ENCODE measurements around the gene MMP27. TPM values are rescaled to one million over a fixed set of nuclear protein-coding genes. Genes with fewer than 3 reads are reported as not detected.

The MMP27 gene
- total and polyA plus RNA-seq, 2 experiments from 2014 or later = not detected

DNA sequence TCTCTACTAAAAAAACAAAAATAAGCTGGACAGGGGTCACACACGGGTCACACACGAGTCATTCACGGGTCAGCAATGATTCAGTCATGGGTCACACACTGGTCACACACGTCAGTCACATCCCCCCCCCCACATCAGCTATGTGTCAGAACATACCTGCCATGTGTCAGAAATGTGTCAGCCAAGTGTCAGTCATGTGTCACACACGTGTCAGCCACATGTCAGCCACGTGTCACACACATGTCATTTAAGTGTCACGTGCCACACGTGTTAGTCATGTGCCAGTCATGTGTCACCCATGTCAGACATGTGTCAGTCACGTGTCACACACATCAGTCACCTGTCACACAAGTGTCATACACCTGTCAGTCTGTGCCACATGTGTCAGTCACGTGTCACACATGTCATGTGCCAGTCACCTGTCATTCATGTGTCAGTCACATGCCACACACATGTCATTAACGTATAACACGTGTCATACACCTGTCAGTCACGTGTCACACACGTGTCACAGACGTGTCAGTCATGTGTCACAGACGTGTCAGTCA lies 51.8 kb downstream of the MMP27 start:
- Histone ChIP-seq H3K79me2 (no peaks in the 10 kb centered on the region), H3K4me3 (no peak overlapping the region), H3K9me2 (replicated peaks; ENCODE audit: insufficient read depth) (no peaks in the 10 kb centered on the region), H2AFZ (no peak overlapping the region), H3K4me1 (ENCODE audit: insufficient read depth) (no peaks in the 10 kb centered on the region), H3K4me2 (no peak overlapping the region), H4K20me1 (ENCODE audit: insufficient read depth, poor library complexity, severe bottlenecking) (no peaks in the 10 kb centered on the region), H3K36me3 (replicated peaks; ENCODE audit: insufficient read depth, low read depth) (no peaks in the 10 kb centered on the region), H3K27ac (no peak overlapping the region), H3K9me3 (ENCODE audit: low read depth) (no peaks in the 10 kb centered on the region), H3K27me3 (no peaks in the 10 kb centered on the region)
- WGBS (ENCODE audit: low lambda C conversion rate, missing lambda C conversion rate) = 95% methylated on average over 16 of the region's 16 CpGs
- DNase-seq (ENCODE audit: low spot score) = no peak
- TF ChIP-seq, protein P1, sequence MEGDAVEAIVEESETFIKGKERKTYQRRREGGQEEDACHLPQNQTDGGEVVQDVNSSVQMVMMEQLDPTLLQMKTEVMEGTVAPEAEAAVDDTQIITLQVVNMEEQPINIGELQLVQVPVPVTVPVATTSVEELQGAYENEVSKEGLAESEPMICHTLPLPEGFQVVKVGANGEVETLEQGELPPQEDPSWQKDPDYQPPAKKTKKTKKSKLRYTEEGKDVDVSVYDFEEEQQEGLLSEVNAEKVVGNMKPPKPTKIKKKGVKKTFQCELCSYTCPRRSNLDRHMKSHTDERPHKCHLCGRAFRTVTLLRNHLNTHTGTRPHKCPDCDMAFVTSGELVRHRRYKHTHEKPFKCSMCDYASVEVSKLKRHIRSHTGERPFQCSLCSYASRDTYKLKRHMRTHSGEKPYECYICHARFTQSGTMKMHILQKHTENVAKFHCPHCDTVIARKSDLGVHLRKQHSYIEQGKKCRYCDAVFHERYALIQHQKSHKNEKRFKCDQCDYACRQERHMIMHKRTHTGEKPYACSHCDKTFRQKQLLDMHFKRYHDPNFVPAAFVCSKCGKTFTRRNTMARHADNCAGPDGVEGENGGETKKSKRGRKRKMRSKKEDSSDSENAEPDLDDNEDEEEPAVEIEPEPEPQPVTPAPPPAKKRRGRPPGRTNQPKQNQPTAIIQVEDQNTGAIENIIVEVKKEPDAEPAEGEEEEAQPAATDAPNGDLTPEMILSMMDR (IDR thresholded peaks at IDR 0.05; ENCODE audit: poor library complexity) = no peak
- TF ChIP-seq EZH2 (IDR thresholded peaks at IDR 0.05; ENCODE audit: borderline replicate concordance) (no peak), EZH2phosphoT487 (IDR thresholded peaks at IDR 0.05; ENCODE audit: low read depth, severe bottlenecking, unreplicated experiment) (no peak)

DNA sequence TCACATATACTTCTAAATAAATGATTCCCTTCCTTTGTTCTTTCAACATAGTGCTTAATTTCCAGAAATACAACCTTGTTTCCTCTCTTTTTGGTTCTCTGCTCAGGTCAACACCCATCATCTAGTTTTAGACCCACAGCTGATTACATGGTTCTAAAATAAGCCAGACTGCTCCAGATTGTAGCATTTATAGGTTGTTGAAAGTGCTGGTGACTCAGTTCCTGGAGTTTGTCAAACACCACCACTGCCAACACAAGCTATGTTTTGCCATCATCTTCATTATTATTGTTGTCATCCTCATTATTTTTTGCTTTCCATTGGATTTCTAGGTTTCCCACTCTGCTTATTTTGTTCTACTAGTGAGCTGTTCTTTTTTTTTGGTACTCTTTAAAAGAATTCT lies 58.1 kb downstream of the MMP27 start:
- no peak for TF ChIP-seq EZH2 (IDR thresholded peaks at IDR 0.05; ENCODE audit: borderline replicate concordance)
- TF ChIP-seq, protein P1 (IDR thresholded peaks at IDR 0.05; ENCODE audit: poor library complexity) = no peak
- TF ChIP-seq EZH2phosphoT487 (IDR thresholded peaks at IDR 0.05; ENCODE audit: low read depth, severe bottlenecking, unreplicated experiment) = no peak

DNA sequence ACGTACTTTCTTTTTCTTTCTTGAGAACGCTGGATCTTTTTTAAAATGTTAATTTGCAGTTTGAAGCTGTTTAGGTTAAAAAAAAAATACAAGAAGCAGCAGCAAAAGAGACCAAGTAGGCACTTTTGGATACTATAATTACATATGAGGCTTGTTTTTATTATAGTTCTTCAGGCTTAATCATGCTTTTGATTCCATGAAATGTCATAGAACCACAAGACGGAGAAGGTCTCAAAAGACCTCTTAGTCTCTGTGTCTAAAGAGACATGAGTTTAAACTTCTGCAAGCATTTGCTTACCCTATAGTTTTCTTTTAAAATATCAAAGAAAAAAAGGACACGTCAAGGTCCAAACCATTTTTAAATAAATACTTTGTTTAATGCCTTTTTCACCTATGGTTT lies 61.6 kb downstream of the MMP27 start:
- no peak for DNase-seq (ENCODE audit: low spot score)
- Histone ChIP-seq H3K9me3 (ENCODE audit: low read depth) (no peaks in the 10 kb centered on the region), H3K4me2 (no peak overlapping the region), H4K20me1 (ENCODE audit: insufficient read depth, poor library complexity, severe bottlenecking) (no peaks in the 10 kb centered on the region), H3K9me2 (replicated peaks; ENCODE audit: insufficient read depth) (no peaks in the 10 kb centered on the region), H3K4me1 (ENCODE audit: insufficient read depth) (no peaks in the 10 kb centered on the region), H3K27ac (no peak overlapping the region), H3K4me3 (no peak overlapping the region), H3K36me3 (replicated peaks; ENCODE audit: insufficient read depth, low read depth) (no peaks in the 10 kb centered on the region), H3K79me2 (no peaks in the 10 kb centered on the region), H2AFZ (no peak overlapping the region), H3K27me3 (no peaks in the 10 kb centered on the region)
- TF ChIP-seq, protein P1 (IDR thresholded peaks at IDR 0.05; ENCODE audit: poor library complexity) = no peak
- no peak for TF ChIP-seq EZH2phosphoT487 (IDR thresholded peaks at IDR 0.05; ENCODE audit: low read depth, severe bottlenecking, unreplicated experiment)
- no peak for TF ChIP-seq EZH2 (IDR thresholded peaks at IDR 0.05; ENCODE audit: borderline replicate concordance)
- 96% methylated on average over 4 of the region's 4 CpGs for WGBS (ENCODE audit: low lambda C conversion rate, missing lambda C conversion rate)

More for the DNA sequence above, 58.1 kb downstream of the MMP27 start:
- no peak overlapping the region for H3K4me3 ChIP-seq
- no peaks in the 10 kb centered on the region for H3K36me3 ChIP-seq (replicated peaks; ENCODE audit: insufficient read depth, low read depth)
- no peaks in the 10 kb centered on the region for H4K20me1 ChIP-seq (ENCODE audit: insufficient read depth, poor library complexity, severe bottlenecking)
- H3K9me2 ChIP-seq (replicated peaks; ENCODE audit: insufficient read depth) = no peaks in the 10 kb centered on the region
- H3K4me1 ChIP-seq (ENCODE audit: insufficient read depth) = no peaks in the 10 kb centered on the region
- no peak for DNase-seq (ENCODE audit: low spot score)
- H3K27me3 ChIP-seq = no peaks in the 10 kb centered on the region
- H3K79me2 ChIP-seq = no peaks in the 10 kb centered on the region
- H3K4me2 ChIP-seq = no peak overlapping the region
- H2AFZ ChIP-seq = no peak overlapping the region
- H3K27ac ChIP-seq = no peak overlapping the region
- no peaks in the 10 kb centered on the region for H3K9me3 ChIP-seq (ENCODE audit: low read depth)

Other genes starting within 250 kb of the MMP27 start
- 1.9 and 5.0 TPM in 2 replicates for gene MMP7, start 175.0 kb downstream of the MMP27 start, total RNA-seq
- 2.8 and 3.4 TPM in 2 replicates for gene MMP7, start 175.0 kb downstream of the MMP27 start, polyA plus RNA-seq
- gene MMP20, start 80.4 kb downstream of the MMP27 start, total RNA-seq = not detected in 2 replicates
- not detected in 2 replicates for gene MMP20, start 80.4 kb downstream of the MMP27 start, polyA plus RNA-seq
- gene MMP8, start 19.2 kb upstream of the MMP27 start, total RNA-seq = 0.37 TPM in 1 of 2 replicates, not detected in the other
- not detected in 2 replicates for gene MMP8, start 19.2 kb upstream of the MMP27 start, polyA plus RNA-seq
- gene MMP10, start 74.9 kb upstream of the MMP27 start, total RNA-seq = 1.2 and 2.3 TPM in 2 replicates
- 1.5 TPM in 2 replicates for gene MMP10, start 74.9 kb upstream of the MMP27 start, polyA plus RNA-seq
- 24.6 and 30.2 TPM in 2 replicates for gene MMP1, start 92.4 kb upstream of the MMP27 start, total RNA-seq
- 8.4 and 10.1 TPM in 2 replicates for gene MMP1, start 92.4 kb upstream of the MMP27 start, polyA plus RNA-seq
- gene MMP3, start 137.8 kb upstream of the MMP27 start, total RNA-seq = 0.97 and 2.8 TPM in 2 replicates
- 0.61 and 0.93 TPM in 2 replicates for gene MMP3, start 137.8 kb upstream of the MMP27 start, polyA plus RNA-seq
- 0.57 and 0.96 TPM in 2 replicates for gene MMP12, start 169.2 kb upstream of the MMP27 start, total RNA-seq
- 0.16 and 0.60 TPM in 2 replicates for gene MMP12, start 169.2 kb upstream of the MMP27 start, polyA plus RNA-seq
- gene MMP13, start 250.0 kb upstream of the MMP27 start, total RNA-seq = 0.57 TPM in 1 of 2 replicates, not detected in the other
- gene MMP13, start 250.0 kb upstream of the MMP27 start, polyA plus RNA-seq = not detected in 2 replicates